ENCODE measurements around the gene ELP6. TPM values are rescaled to one million over a fixed set of nuclear protein-coding genes. Genes with fewer than 3 reads are reported as not detected.

ELP6 gene
- polyA plus RNA-seq, 1 donor from 2014 or later: 55.0 TPM

DNA sequence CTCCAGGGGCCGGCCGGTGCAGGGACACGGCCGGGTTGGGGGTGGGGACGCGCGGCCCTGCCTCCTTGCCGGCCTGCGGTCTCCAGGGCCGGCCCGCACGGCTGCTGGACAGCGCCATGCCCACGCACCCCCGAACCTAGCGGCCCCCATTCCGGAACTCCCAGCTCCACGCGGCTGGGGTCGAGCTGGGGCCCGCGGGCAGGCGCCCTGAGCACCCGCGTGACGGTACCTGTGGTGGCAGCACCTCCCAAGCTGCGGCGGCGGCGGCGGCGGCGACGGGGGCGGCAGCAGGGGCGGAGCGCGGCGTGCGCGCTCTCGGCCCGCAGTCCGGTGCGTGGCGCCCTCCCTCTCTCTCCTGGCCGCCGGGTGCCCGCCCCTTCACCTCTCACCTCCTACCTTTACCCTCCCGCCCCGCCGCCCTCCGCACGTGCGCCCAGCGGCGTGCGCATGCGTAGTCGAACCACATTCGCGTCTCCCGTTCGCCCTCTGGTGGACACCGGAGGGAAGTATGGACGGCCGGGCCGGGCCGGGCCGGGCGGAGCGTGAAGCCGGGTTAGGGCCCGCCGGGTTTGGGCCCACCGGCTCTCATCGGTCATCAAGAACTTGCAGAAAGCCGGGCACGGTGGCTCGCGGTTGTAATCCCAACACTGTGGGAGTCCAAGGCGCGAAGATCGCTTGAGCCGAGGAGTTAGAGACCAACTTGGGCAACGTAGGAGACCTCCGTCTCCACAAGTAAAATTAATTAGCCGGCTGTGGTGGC lies 37.8 kb downstream of the ELP6 start, which contains the start of gene SCAP:
Gene SCAP, minus strand, starts transcription at position 372 of the 760 bp plus-strand sequence. CDS start 32,948 bp downstream, outside the sequence.
- H3F3A ChIP-seq (ENCODE audit: insufficient read depth, low read length, poor library complexity, severe bottlenecking): no peaks in the 10 kb centered on the region
- H3K9me2 ChIP-seq (ENCODE audit: insufficient read depth, low read length): no peaks in the 10 kb centered on the region
- no peaks in the 10 kb centered on the region for H4K20me1 ChIP-seq (ENCODE audit: insufficient read depth)
- no peak for TF ChIP-seq TAF1 (IDR thresholded peaks at IDR 0.05; ENCODE audit: low read depth)
- TF ChIP-seq SMC3 (conservative IDR thresholded peaks at IDR 0.05; ENCODE audit: poor library complexity): peak; percentile 88
- TF ChIP-seq MXI1 (conservative IDR thresholded peaks at IDR 0.05; ENCODE audit: poor library complexity, severe bottlenecking): peak; percentile 97
- no peak for TF ChIP-seq EZH2 (IDR thresholded peaks at IDR 0.05; ENCODE audit: borderline replicate concordance, insufficient read depth, low read length, poor library complexity, severe bottlenecking)
- TF ChIP-seq RAD21 (conservative IDR thresholded peaks at IDR 0.05): peak; percentile 70
- TF ChIP-seq CTCF (IDR thresholded peaks at IDR 0.05; ENCODE audit: poor library complexity, severe bottlenecking): peak; percentile 98
- TF ChIP-seq, protein P1, sequence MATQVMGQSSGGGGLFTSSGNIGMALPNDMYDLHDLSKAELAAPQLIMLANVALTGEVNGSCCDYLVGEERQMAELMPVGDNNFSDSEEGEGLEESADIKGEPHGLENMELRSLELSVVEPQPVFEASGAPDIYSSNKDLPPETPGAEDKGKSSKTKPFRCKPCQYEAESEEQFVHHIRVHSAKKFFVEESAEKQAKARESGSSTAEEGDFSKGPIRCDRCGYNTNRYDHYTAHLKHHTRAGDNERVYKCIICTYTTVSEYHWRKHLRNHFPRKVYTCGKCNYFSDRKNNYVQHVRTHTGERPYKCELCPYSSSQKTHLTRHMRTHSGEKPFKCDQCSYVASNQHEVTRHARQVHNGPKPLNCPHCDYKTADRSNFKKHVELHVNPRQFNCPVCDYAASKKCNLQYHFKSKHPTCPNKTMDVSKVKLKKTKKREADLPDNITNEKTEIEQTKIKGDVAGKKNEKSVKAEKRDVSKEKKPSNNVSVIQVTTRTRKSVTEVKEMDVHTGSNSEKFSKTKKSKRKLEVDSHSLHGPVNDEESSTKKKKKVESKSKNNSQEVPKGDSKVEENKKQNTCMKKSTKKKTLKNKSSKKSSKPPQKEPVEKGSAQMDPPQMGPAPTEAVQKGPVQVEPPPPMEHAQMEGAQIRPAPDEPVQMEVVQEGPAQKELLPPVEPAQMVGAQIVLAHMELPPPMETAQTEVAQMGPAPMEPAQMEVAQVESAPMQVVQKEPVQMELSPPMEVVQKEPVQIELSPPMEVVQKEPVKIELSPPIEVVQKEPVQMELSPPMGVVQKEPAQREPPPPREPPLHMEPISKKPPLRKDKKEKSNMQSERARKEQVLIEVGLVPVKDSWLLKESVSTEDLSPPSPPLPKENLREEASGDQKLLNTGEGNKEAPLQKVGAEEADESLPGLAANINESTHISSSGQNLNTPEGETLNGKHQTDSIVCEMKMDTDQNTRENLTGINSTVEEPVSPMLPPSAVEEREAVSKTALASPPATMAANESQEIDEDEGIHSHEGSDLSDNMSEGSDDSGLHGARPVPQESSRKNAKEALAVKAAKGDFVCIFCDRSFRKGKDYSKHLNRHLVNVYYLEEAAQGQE (IDR thresholded peaks at IDR 0.05; ENCODE audit: borderline replicate concordance): no peak
- peak; percentile 43 for TF ChIP-seq EP300 (conservative IDR thresholded peaks at IDR 0.05; ENCODE audit: poor library complexity, severe bottlenecking)
- H3K27ac ChIP-seq (ENCODE audit: low read length): peak within 1 kb of the TSS; percentile 50
- peak within 1 kb of the TSS; percentile 86 for H3K4me3 ChIP-seq (ENCODE audit: low read length)
- no peaks in the 10 kb centered on the region for H3K36me3 ChIP-seq (ENCODE audit: insufficient read depth, low read length)
- H3K27me3 ChIP-seq (ENCODE audit: insufficient read depth, low read depth, low read length): no peaks in the 10 kb centered on the region
- H3K4me2 ChIP-seq (ENCODE audit: low read length): peak within 1 kb of the TSS; percentile 66
- no peaks in the 10 kb centered on the region for H3K9me3 ChIP-seq (ENCODE audit: low read length)
- peak within 1 kb of the TSS; percentile 83 for H2AFZ ChIP-seq (ENCODE audit: low read depth, low read length)
- peaks cover 37% of the 10 kb centered on the region for H3K79me2 ChIP-seq (replicated peaks; ENCODE audit: insufficient read depth, low read length)
- peak within 1 kb of the TSS; percentile 66 for H3K9ac ChIP-seq (ENCODE audit: low read length)

DNA sequence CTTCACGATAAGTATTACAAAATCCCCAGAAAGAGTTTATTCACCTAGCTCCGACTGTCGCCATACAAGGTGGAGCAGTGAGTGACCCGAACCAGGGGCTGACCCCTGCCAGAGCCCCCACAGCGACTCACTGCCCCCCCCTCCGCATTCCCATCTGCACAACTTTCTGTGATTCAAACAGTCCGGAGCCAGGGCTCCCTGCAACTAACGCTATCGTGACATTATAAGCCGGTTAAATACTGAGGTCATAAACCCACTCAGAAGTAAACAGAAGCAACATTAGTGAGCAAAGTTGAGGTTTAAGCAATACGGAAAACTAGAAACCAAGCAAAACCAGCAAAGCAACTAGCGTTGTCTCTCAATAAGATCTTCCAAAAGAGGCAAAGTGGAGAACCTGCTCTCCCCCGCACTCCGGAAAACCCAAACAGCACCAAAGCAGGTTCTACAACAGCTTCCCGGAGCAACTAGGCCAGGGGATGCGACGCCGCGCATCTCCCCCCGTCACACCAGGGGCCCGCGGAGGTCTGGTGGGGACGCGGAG lies 38.4 kb downstream of the ELP6 start:
- H2AFZ ChIP-seq (ENCODE audit: low read depth, low read length): peak overlapping the region; percentile 31
- H3K79me2 ChIP-seq (replicated peaks; ENCODE audit: insufficient read depth, low read length): peaks cover 41% of the 10 kb centered on the region

More for the DNA sequence above, 38.4 kb downstream of the ELP6 start:
- Histone ChIP-seq H3K4me2 (ENCODE audit: low read length) (peak overlapping the region; percentile 62), H3F3A (ENCODE audit: insufficient read depth, low read length, poor library complexity, severe bottlenecking) (no peaks in the 10 kb centered on the region), H3K27ac (ENCODE audit: low read length) (peak overlapping the region; percentile 50), H3K36me3 (ENCODE audit: insufficient read depth, low read length) (no peaks in the 10 kb centered on the region), H3K9me3 (ENCODE audit: low read length) (no peaks in the 10 kb centered on the region), H3K4me3 (ENCODE audit: low read length) (peak overlapping the region; percentile 86), H4K20me1 (ENCODE audit: insufficient read depth) (no peaks in the 10 kb centered on the region), H3K9ac (ENCODE audit: low read length) (peak overlapping the region; percentile 66), H3K27me3 (ENCODE audit: insufficient read depth, low read depth, low read length) (no peaks in the 10 kb centered on the region), H3K9me2 (ENCODE audit: insufficient read depth, low read length) (no peaks in the 10 kb centered on the region)
- no peak for TF ChIP-seq TAF1 (IDR thresholded peaks at IDR 0.05; ENCODE audit: low read depth)
- no peak for TF ChIP-seq MXI1 (conservative IDR thresholded peaks at IDR 0.05; ENCODE audit: poor library complexity, severe bottlenecking)
- no peak for TF ChIP-seq SMC3 (conservative IDR thresholded peaks at IDR 0.05; ENCODE audit: poor library complexity)
